Measurements from ENCODE around the gene SLC25A33. TPM values are rescaled to one million over a fixed set of nuclear protein-coding genes. Genes with fewer than 3 reads are reported as not detected.

The SLC25A33 gene
- total and polyA plus RNA-seq, 2 of the 8 experiments (the other 6 are each of a cell fraction or from before 2014, with no cell fraction given) = 7.8 to 12.8 TPM

DNA sequence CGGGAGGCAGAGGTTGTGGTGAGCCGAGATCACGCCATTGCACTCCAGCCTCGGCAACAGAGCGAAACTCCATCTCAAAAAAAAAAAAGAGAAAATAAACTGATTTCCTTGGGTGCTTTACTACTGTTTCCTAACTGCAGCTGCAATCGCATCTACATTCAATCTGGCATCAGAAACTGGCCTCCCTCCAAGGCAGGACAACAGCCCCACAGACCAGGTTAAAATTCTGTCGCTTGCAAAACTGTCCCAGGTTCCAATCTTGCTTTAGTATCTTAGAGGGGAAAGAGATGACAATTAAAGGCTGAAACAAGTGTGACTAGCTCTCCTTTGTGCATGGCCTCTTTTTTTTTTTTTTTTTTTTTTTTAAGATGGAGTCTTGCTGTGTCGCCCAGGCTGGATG lies 32.4 kb upstream of the SLC25A33 start:
- POLR2A ChIA-PET (ENCODE audit: partially characterized antibody) = interaction anchor here (1.8 kb wide), 1 partner anchor 86 kb away, joined by 3 read pairs; no protein-coding TSS in a partner anchor
- no peak for TF ChIP-seq POLR2A (IDR thresholded peaks at IDR 0.05; ENCODE audit: control extremely low read depth in 1 of 2, low read depth in 2 of 2, low read length in 2 of 2)
- TF ChIP-seq KDM4A (IDR thresholded peaks at IDR 0.05; ENCODE audit: low read depth, low read length, severe bottlenecking) = no peak
- TF ChIP-seq, protein P1, sequence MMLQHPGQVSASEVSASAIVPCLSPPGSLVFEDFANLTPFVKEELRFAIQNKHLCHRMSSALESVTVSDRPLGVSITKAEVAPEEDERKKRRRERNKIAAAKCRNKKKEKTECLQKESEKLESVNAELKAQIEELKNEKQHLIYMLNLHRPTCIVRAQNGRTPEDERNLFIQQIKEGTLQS (IDR thresholded peaks at IDR 0.05; ENCODE audit: insufficient read depth, low read depth, low read length) = no peak
- TF ChIP-seq POLR2AphosphoS5 (IDR thresholded peaks at IDR 0.05; ENCODE audit: low read depth, low read length) = no peak
- no peak for TF ChIP-seq RNF2 (IDR thresholded peaks at IDR 0.05; ENCODE audit: borderline replicate concordance, low read depth, low read length, missing control alignments, poor library complexity, severe bottlenecking)
- TF ChIP-seq, protein P2, sequence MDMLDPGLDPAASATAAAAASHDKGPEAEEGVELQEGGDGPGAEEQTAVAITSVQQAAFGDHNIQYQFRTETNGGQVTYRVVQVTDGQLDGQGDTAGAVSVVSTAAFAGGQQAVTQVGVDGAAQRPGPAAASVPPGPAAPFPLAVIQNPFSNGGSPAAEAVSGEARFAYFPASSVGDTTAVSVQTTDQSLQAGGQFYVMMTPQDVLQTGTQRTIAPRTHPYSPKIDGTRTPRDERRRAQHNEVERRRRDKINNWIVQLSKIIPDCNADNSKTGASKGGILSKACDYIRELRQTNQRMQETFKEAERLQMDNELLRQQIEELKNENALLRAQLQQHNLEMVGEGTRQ (IDR thresholded peaks at IDR 0.05; ENCODE audit: low read length) = no peak
- no peak for TF ChIP-seq TAF1 (IDR thresholded peaks at IDR 0.05; ENCODE audit: low read depth, low read length)
- no peak for TF ChIP-seq ZNF274 (IDR thresholded peaks at IDR 0.05; ENCODE audit: borderline replicate concordance, extremely low read depth, low read length)
- TF ChIP-seq CBX5 (IDR thresholded peaks at IDR 0.05; ENCODE audit: low read depth, low read length) = no peak
- TF ChIP-seq EZH2 (IDR thresholded peaks at IDR 0.05; ENCODE audit: low read depth, low read length, severe bottlenecking) = no peak
- no peak for TF ChIP-seq TEAD4 (IDR thresholded peaks at IDR 0.05; ENCODE audit: low read depth, low read length)
- no peak for TF ChIP-seq SP1 (IDR thresholded peaks at IDR 0.05; ENCODE audit: low read depth, low read length)

More for the DNA sequence above, 32.4 kb upstream of the SLC25A33 start:
- H2BK120ac ChIP-seq (replicated peaks; ENCODE audit: low read depth, low read length) = no peak overlapping the region
- H3K27ac ChIP-seq (ENCODE audit: low read depth, low read length) = no peak overlapping the region
- H3K23ac ChIP-seq (ENCODE audit: insufficient read length) = no peak overlapping the region
- no peak overlapping the region for H4K5ac ChIP-seq (ENCODE audit: insufficient read length, low read depth, low read length)
- H3K79me2 ChIP-seq (ENCODE audit: control insufficient read depth in 1 of 2, insufficient read depth in 2 of 2, low read length in 2 of 2) = no peaks in the 10 kb centered on the region
- H2AFZ ChIP-seq (ENCODE audit: low read length) = no peak overlapping the region
- no peak for FAIRE-seq
- H3K4me1 ChIP-seq (replicated peaks in 1 of 4; ENCODE audit: control insufficient read depth in 3 of 4, insufficient read depth in 4 of 4, low read length in 3 of 4) = peaks cover 0 to 4% (median 0%) of the 10 kb centered on the region in 4 experiments; a peak in 1 of 7 replicates
- H2BK5ac ChIP-seq (ENCODE audit: low read depth, low read length) = no peak overlapping the region
- H4K91ac ChIP-seq (replicated peaks; ENCODE audit: insufficient read length, low read length) = no peak overlapping the region
- CTCF ChIA-PET (ENCODE audit: partially characterized antibody) = interaction anchor here (0.6 to 1.5 kb wide), 9 partner anchors 9 to 254 kb away, joined by 3 to 4 read pairs (median 3); no protein-coding TSS in a partner anchor
- no peak overlapping the region for H3K4me3 ChIP-seq (ENCODE audit: extremely low read depth in 1 of 4, insufficient read depth in 2 of 4, low read depth in 3 of 4, low read length in 4 of 4)
- no peaks in the 10 kb centered on the region for H3K9me3 ChIP-seq (ENCODE audit: insufficient read depth in 2 of 2, low read depth in 1 of 2, low read length in 1 of 2)
- no peak overlapping the region for H2BK12ac ChIP-seq (ENCODE audit: low read depth, low read length)
- no peaks in the 10 kb centered on the region for H4K20me1 ChIP-seq (replicated peaks in 1 of 2; ENCODE audit: control insufficient read depth in 1 of 2, insufficient read depth in 2 of 2, low read length in 2 of 2)
- H3K18ac ChIP-seq (ENCODE audit: extremely low read depth, low read length) = no peak overlapping the region
- no peaks in the 10 kb centered on the region for H3K23me2 ChIP-seq (ENCODE audit: low read depth, low read length)
- H3K36me3 ChIP-seq (ENCODE audit: control insufficient read depth in 2 of 4, insufficient read depth in 4 of 4, low read length in 3 of 4) = no peaks in the 10 kb centered on the region
- WGBS, 2 experiments (ENCODE audit: extremely low coverage in 1 of 2, insufficient coverage in 1 of 2, insufficient read length in 1 of 2, insufficient replicate concordance in 2 of 2, low coverage in 1 of 2, low lambda C conversion rate in 2 of 2, missing lambda C conversion rate in 1 of 2) = 88% methylated on average over 5 of the region's 8 CpGs; no CpG with 5 or more reads in 1 of the 2 experiments
- no peak overlapping the region for H3K4me2 ChIP-seq (ENCODE audit: insufficient read depth in 1 of 2, low read depth in 2 of 2, low read length in 2 of 2)
- H3K56ac ChIP-seq (replicated peaks; ENCODE audit: insufficient read length, low read depth, low read length) = no peak overlapping the region
- no peak overlapping the region for H4K8ac ChIP-seq (ENCODE audit: extremely low read depth, insufficient read depth, low read length)
- no peak overlapping the region for H3K14ac ChIP-seq (ENCODE audit: insufficient read length)
- DNase-seq (ENCODE audit: low read depth in 1 of 2, low spot score in 2 of 2) = no peak
- H3K9ac ChIP-seq (replicated peaks in 1 of 4; ENCODE audit: extremely low read depth in 1 of 4, low read depth in 3 of 4, low read length in 3 of 4) = no peak overlapping the region
- no peak overlapping the region for H2BK20ac ChIP-seq (ENCODE audit: low read length)
- H3K27me3 ChIP-seq (replicated peaks in 1 of 4; ENCODE audit: control insufficient read depth in 3 of 4, extremely low read depth in 1 of 4, insufficient read depth in 3 of 4, low read length in 3 of 4) = no peaks in the 10 kb centered on the region
- no peak overlapping the region for H3K4ac ChIP-seq (replicated peaks; ENCODE audit: insufficient read length, low read depth, low read length)
- no peak overlapping the region for H2AK5ac ChIP-seq (ENCODE audit: low read depth, low read length)
- H2BK15ac ChIP-seq (ENCODE audit: low read length) = no peak overlapping the region
- no peaks in the 10 kb centered on the region for H3K79me1 ChIP-seq (ENCODE audit: low read depth, low read length)

Data from H1 (cell line).